Measurements from ENCODE around the gene SHROOM3. TPM values are rescaled to one million over a fixed set of nuclear protein-coding genes. Genes with fewer than 3 reads are reported as not detected.

SHROOM3 gene
- total RNA-seq, 1 donor from 2014 or later = 45.1 TPM

- H3K4me3 ChIP-seq (ENCODE audit: low read depth, low read length) = no peak overlapping the region
- peak; percentile 97 for DNase-seq (ENCODE audit: low read depth)
- TF ChIP-seq CTCF (IDR thresholded peaks at IDR 0.05; ENCODE audit: insufficient read depth, low read length, poor library complexity, severe bottlenecking) = no peak
- H3K27me3 ChIP-seq (ENCODE audit: control insufficient read depth, insufficient read depth, low read length) = no peaks in the 10 kb centered on the region
- no peaks in the 10 kb centered on the region for H3K36me3 ChIP-seq (ENCODE audit: control insufficient read depth, insufficient read depth, low read length)
Measured at GRCh38 chr4:76589872-76590797, 155.1 kb downstream of the SHROOM3 start.

- H3K4me3 ChIP-seq (ENCODE audit: low read depth, low read length) = no peak overlapping the region
- DNase-seq (ENCODE audit: low read depth) = no peak
- H3K27me3 ChIP-seq (ENCODE audit: control insufficient read depth, insufficient read depth, low read length) = no peaks in the 10 kb centered on the region
- no peak for TF ChIP-seq CTCF (IDR thresholded peaks at IDR 0.05; ENCODE audit: insufficient read depth, low read length, poor library complexity, severe bottlenecking)
- H3K36me3 ChIP-seq (ENCODE audit: control insufficient read depth, insufficient read depth, low read length) = no peaks in the 10 kb centered on the region
Measured at GRCh38 chr4:76590798-76591281, 155.8 kb downstream of the SHROOM3 start.

- no peaks in the 10 kb centered on the region for H3K36me3 ChIP-seq (ENCODE audit: control insufficient read depth, insufficient read depth, low read length)
- H3K4me3 ChIP-seq (ENCODE audit: low read depth, low read length) = no peak overlapping the region
- no peak for TF ChIP-seq CTCF (IDR thresholded peaks at IDR 0.05; ENCODE audit: insufficient read depth, low read length, poor library complexity, severe bottlenecking)
- DNase-seq (ENCODE audit: low read depth) = no peak
- no peaks in the 10 kb centered on the region for H3K27me3 ChIP-seq (ENCODE audit: control insufficient read depth, insufficient read depth, low read length)
Measured at GRCh38 chr4:76591992-76592391, 157.0 kb downstream of the SHROOM3 start.

- Histone ChIP-seq H3K36me3 (ENCODE audit: control insufficient read depth, insufficient read depth, low read length) (no peaks in the 10 kb centered on the region), H3K27me3 (ENCODE audit: control insufficient read depth, insufficient read depth, low read length) (no peaks in the 10 kb centered on the region), H3K4me3 (ENCODE audit: low read depth, low read length) (no peak overlapping the region)
- no peak for DNase-seq (ENCODE audit: low read depth)
- no peak for TF ChIP-seq CTCF (IDR thresholded peaks at IDR 0.05; ENCODE audit: insufficient read depth, low read length, poor library complexity, severe bottlenecking)
Measured at GRCh38 chr4:76592460-76592859, 157.4 kb downstream of the SHROOM3 start.

- H3K36me3 ChIP-seq (ENCODE audit: control insufficient read depth, insufficient read depth, low read length) = no peaks in the 10 kb centered on the region
- no peak overlapping the region for H3K4me3 ChIP-seq (ENCODE audit: low read depth, low read length)
- DNase-seq (ENCODE audit: low read depth) = no peak
- no peaks in the 10 kb centered on the region for H3K27me3 ChIP-seq (ENCODE audit: control insufficient read depth, insufficient read depth, low read length)
- no peak for TF ChIP-seq CTCF (IDR thresholded peaks at IDR 0.05; ENCODE audit: insufficient read depth, low read length, poor library complexity, severe bottlenecking)
Measured at GRCh38 chr4:76594173-76594572, 159.1 kb downstream of the SHROOM3 start.

Measured in kidney epithelial cell (primary cell).